22Rv1 (cell line): ENCODE data around the gene TAS2R60.

Experiments
- ZFX ChIP-seq: fragments of 450-650 bp; IDR thresholded peaks from 2 replicates; pipeline ENCODE4 v1.6.1; 2017; ENCODE audit warnings: antibody characterized with exemption, borderline replicate concordance
- TF ChIP-seq, protein P1 (sequence below): fragments of 450-650 bp; IDR thresholded peaks from 2 replicates; pipeline ENCODE4 v1.5.1; 2017; ENCODE audit warnings: mild to moderate bottlenecking

GRCh38 chr7:143397710-143398530 lies 45.3 kb upstream of the TAS2R60 start:
- TF ChIP-seq, protein P1, sequence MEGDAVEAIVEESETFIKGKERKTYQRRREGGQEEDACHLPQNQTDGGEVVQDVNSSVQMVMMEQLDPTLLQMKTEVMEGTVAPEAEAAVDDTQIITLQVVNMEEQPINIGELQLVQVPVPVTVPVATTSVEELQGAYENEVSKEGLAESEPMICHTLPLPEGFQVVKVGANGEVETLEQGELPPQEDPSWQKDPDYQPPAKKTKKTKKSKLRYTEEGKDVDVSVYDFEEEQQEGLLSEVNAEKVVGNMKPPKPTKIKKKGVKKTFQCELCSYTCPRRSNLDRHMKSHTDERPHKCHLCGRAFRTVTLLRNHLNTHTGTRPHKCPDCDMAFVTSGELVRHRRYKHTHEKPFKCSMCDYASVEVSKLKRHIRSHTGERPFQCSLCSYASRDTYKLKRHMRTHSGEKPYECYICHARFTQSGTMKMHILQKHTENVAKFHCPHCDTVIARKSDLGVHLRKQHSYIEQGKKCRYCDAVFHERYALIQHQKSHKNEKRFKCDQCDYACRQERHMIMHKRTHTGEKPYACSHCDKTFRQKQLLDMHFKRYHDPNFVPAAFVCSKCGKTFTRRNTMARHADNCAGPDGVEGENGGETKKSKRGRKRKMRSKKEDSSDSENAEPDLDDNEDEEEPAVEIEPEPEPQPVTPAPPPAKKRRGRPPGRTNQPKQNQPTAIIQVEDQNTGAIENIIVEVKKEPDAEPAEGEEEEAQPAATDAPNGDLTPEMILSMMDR, result no peak
- no peak for TF ChIP-seq ZFX
